Dermis microvascular lymphatic vessel endothelial cell (primary cell): Measurements from ENCODE around the gene PTGDS. TPM values are rescaled to one million over a fixed set of nuclear protein-coding genes. Genes with fewer than 3 reads are reported as not detected.

Source experiments
- DNase-seq, 2 donors: peaks; one replicate each; pipeline versions ENCODE4 v3.0.0 to v3.0.0-alpha.2; 2010; ENCODE audit warnings: low read depth in 2 of 2
- total RNA-seq: library from RNA; depleted of rRNA; stranded (reverse); fragments of >200 nt; gene quantifications from 2 replicates; pipeline ENCODE4 v1.2.1, GENCODE V29; 2014

PTGDS gene
- total RNA-seq, 1 donor from 2014 or later, result 0.13 TPM

- peak; percentile 68 to 89 for DNase-seq
These were observed 44.8 kb downstream of the PTGDS start for GRCh38 chr9:137021979-137022661.

GRCh38 chr9:137022662-137023008, 45.3 kb downstream of the PTGDS start:
- no peak for DNase-seq

GRCh38 chr9:137023157-137023556, 45.9 kb downstream of the PTGDS start:
- DNase-seq, result no peak

- DNase-seq, result no peak
These were observed 46.3 kb downstream of the PTGDS start for GRCh38 chr9:137023583-137023991.

- no peak for DNase-seq
These were observed 48.2 kb downstream of the PTGDS start for GRCh38 chr9:137025517-137025966.

- DNase-seq, result no peak
These were observed 49.1 kb downstream of the PTGDS start for GRCh38 chr9:137026384-137026783.

- DNase-seq, result no peak
These were observed 49.5 kb downstream of the PTGDS start for GRCh38 chr9:137026828-137027227.

- no peak for DNase-seq
These were observed 50.3 kb downstream of the PTGDS start, which contains the start of gene ABCA2 for GRCh38 chr9:137027369-137028262. ABCA2 (minus strand) TSS chr9:137028237; CDS start chr9:137028140, 97 bp downstream.

GRCh38 chr9:137028263-137029057, 51.2 kb downstream of the PTGDS start:
- peak in 1 of 2 donors; percentile 60 for DNase-seq

- peak; percentile 23 to 56 for DNase-seq
These were observed 52.0 kb downstream of the PTGDS start for GRCh38 chr9:137029058-137029936.

- no peak for DNase-seq
These were observed 52.7 kb downstream of the PTGDS start for GRCh38 chr9:137030006-137030405.

GRCh38 chr9:137030538-137031527, 53.5 kb downstream of the PTGDS start:
- DNase-seq, result no peak

Other genes starting within 250 kb of the PTGDS start
- gene LCN10, start 234.6 kb upstream of the PTGDS start, total RNA-seq, result 0.13 TPM in 1 of 2 replicates, not detected in the other
- gene LCN6, start 229.0 kb upstream of the PTGDS start, total RNA-seq, result 0.13 TPM in 1 of 2 replicates, not detected in the other
- gene LCN8, start 219.3 kb upstream of the PTGDS start, total RNA-seq, result not detected in 2 replicates
- gene LCN15, start 213.0 kb upstream of the PTGDS start, total RNA-seq, result 0.13 TPM in 1 of 2 replicates, not detected in the other
- gene TMEM141, start 186.2 kb upstream of the PTGDS start, total RNA-seq, result 54.1 and 58.8 TPM in 2 replicates
- gene CCDC183, start 181.2 kb upstream of the PTGDS start, total RNA-seq, result 0.26 and 0.51 TPM in 2 replicates
- 51.1 and 67.6 TPM in 2 replicates for gene RABL6, start 169.6 kb upstream of the PTGDS start, total RNA-seq
- gene AJM1, start 135.0 kb upstream of the PTGDS start, total RNA-seq, result 0.51 and 0.89 TPM in 2 replicates
- gene PHPT1, start 128.1 kb upstream of the PTGDS start, total RNA-seq, result 207 and 242 TPM in 2 replicates
- gene MAMDC4, start 125.2 kb upstream of the PTGDS start, total RNA-seq, result 0.64 and 1.1 TPM in 2 replicates
- gene EDF1, start 111.2 kb upstream of the PTGDS start, total RNA-seq, result 236 and 240 TPM in 2 replicates
- 13.0 and 21.9 TPM in 2 replicates for gene TRAF2, start 91.0 kb upstream of the PTGDS start, total RNA-seq
- gene FBXW5, start 32.8 kb upstream of the PTGDS start, total RNA-seq, result 130 and 218 TPM in 2 replicates
- gene C8G, start 32.3 kb upstream of the PTGDS start, total RNA-seq, result 0.51 and 0.77 TPM in 2 replicates
- not detected in 2 replicates for gene LCN12, start 25.2 kb upstream of the PTGDS start, total RNA-seq
- gene LCNL1, start 5.5 kb downstream of the PTGDS start, total RNA-seq, result not detected in 2 replicates
- 6.7 and 8.5 TPM in 2 replicates for gene PAXX, start 14.9 kb downstream of the PTGDS start, total RNA-seq
- not detected in 2 replicates for gene CLIC3, start 19.1 kb downstream of the PTGDS start, total RNA-seq
- gene ABCA2, start 50.7 kb downstream of the PTGDS start, total RNA-seq, result 4.5 and 9.9 TPM in 2 replicates
- not detected in 2 replicates for gene FUT7, start 54.6 kb downstream of the PTGDS start, total RNA-seq
- 10.0 and 14.4 TPM in 2 replicates for gene NPDC1, start 68.7 kb downstream of the PTGDS start, total RNA-seq
- not detected in 2 replicates for gene ENTPD2, start 76.6 kb downstream of the PTGDS start, total RNA-seq
- gene SAPCD2, start 93.1 kb downstream of the PTGDS start, total RNA-seq, result 5.1 and 10.3 TPM in 2 replicates
- gene UAP1L1, start 100.0 kb downstream of the PTGDS start, total RNA-seq, result 12.8 and 30.1 TPM in 2 replicates
- 42.7 and 56.8 TPM in 2 replicates for gene MAN1B1, start 109.5 kb downstream of the PTGDS start, total RNA-seq
- gene DPP7, start 137.2 kb downstream of the PTGDS start, total RNA-seq, result 66.8 and 112 TPM in 2 replicates
- 0.13 TPM in 1 of 2 replicates, not detected in the other for gene GRIN1, start 161.7 kb downstream of the PTGDS start, total RNA-seq
- gene LRRC26, start 192.5 kb downstream of the PTGDS start, total RNA-seq, result 0.13 TPM in 1 of 2 replicates, not detected in the other
- gene TMEM210, start 194.6 kb downstream of the PTGDS start, total RNA-seq, result not detected in 2 replicates
- 15.1 and 22.1 TPM in 2 replicates for gene ANAPC2, start 211.1 kb downstream of the PTGDS start, total RNA-seq
- gene SSNA1, start 211.2 kb downstream of the PTGDS start, total RNA-seq, result 90.5 and 93.1 TPM in 2 replicates
- 3.3 and 4.4 TPM in 2 replicates for gene TPRN, start 223.2 kb downstream of the PTGDS start, total RNA-seq
- gene TMEM203, start 228.1 kb downstream of the PTGDS start, total RNA-seq, result 19.8 and 25.7 TPM in 2 replicates
- gene NDOR1, start 228.2 kb downstream of the PTGDS start, total RNA-seq, result 2.4 and 3.2 TPM in 2 replicates
- gene RNF208, start 244.7 kb downstream of the PTGDS start, total RNA-seq, result under 0.01 and 0.13 TPM in 2 replicates
- 0.13 and 0.25 TPM in 2 replicates for gene CYSRT1, start 247.7 kb downstream of the PTGDS start, total RNA-seq
- gene RNF224, start 250.0 kb downstream of the PTGDS start, total RNA-seq, result under 0.01 TPM in 1 of 2 replicates, not detected in the other